ENCODE results near the gene SLC25A26. TPM values are rescaled to one million over a fixed set of nuclear protein-coding genes. Genes with fewer than 3 reads are reported as not detected.

The SLC25A26 gene
- total RNA-seq, 1 donor from 2014 or later, result 19.2 TPM

GRCh38 chr3:66261355-66261754, 40.6 kb downstream of the SLC25A26 start:
- TF ChIP-seq, protein P1, sequence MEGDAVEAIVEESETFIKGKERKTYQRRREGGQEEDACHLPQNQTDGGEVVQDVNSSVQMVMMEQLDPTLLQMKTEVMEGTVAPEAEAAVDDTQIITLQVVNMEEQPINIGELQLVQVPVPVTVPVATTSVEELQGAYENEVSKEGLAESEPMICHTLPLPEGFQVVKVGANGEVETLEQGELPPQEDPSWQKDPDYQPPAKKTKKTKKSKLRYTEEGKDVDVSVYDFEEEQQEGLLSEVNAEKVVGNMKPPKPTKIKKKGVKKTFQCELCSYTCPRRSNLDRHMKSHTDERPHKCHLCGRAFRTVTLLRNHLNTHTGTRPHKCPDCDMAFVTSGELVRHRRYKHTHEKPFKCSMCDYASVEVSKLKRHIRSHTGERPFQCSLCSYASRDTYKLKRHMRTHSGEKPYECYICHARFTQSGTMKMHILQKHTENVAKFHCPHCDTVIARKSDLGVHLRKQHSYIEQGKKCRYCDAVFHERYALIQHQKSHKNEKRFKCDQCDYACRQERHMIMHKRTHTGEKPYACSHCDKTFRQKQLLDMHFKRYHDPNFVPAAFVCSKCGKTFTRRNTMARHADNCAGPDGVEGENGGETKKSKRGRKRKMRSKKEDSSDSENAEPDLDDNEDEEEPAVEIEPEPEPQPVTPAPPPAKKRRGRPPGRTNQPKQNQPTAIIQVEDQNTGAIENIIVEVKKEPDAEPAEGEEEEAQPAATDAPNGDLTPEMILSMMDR (IDR thresholded peaks at IDR 0.05; ENCODE audit: unreplicated experiment), result no peak
- H3K27me3 Mint-ChIP-seq (ENCODE audit: low read depth), result no peaks in the 10 kb centered on the region
- no peak for DNase-seq (ENCODE audit: low spot score in 2 of 2, unreplicated experiment in 2 of 2)
- peaks cover 4% of the 10 kb centered on the region for H3K36me3 Mint-ChIP-seq
- no peak overlapping the region for H3K4me3 Mint-ChIP-seq
- H3K4me1 Mint-ChIP-seq, result no peaks in the 10 kb centered on the region
- no peaks in the 10 kb centered on the region for H3K9me3 Mint-ChIP-seq
- H3K27ac Mint-ChIP-seq, result no peak overlapping the region

- no peak for DNase-seq (ENCODE audit: low spot score in 2 of 2, unreplicated experiment in 2 of 2)
- Mint-ChIP-seq H3K36me3 (peaks cover 4% of the 10 kb centered on the region), H3K9me3 (no peaks in the 10 kb centered on the region), H3K27me3 (ENCODE audit: low read depth) (no peaks in the 10 kb centered on the region), H3K4me3 (no peak overlapping the region), H3K4me1 (peaks cover 5% of the 10 kb centered on the region), H3K27ac (no peak overlapping the region)
- TF ChIP-seq, protein P1 (IDR thresholded peaks at IDR 0.05; ENCODE audit: unreplicated experiment), result no peak
Measured at GRCh38 chr3:66265649-66266048, 44.8 kb downstream of the SLC25A26 start.

GRCh38 chr3:66266551-66266950, 45.8 kb downstream of the SLC25A26 start:
- no peaks in the 10 kb centered on the region for H3K27me3 Mint-ChIP-seq (ENCODE audit: low read depth)
- DNase-seq (ENCODE audit: low spot score in 2 of 2, unreplicated experiment in 2 of 2), result no peak
- no peaks in the 10 kb centered on the region for H3K9me3 Mint-ChIP-seq
- H3K36me3 Mint-ChIP-seq, result peaks cover 4% of the 10 kb centered on the region
- TF ChIP-seq, protein P1 (IDR thresholded peaks at IDR 0.05; ENCODE audit: unreplicated experiment), result no peak
- H3K4me3 Mint-ChIP-seq, result no peak overlapping the region
- peaks cover 5% of the 10 kb centered on the region for H3K4me1 Mint-ChIP-seq
- H3K27ac Mint-ChIP-seq, result no peak overlapping the region

- Mint-ChIP-seq H3K27ac (no peak overlapping the region), H3K9me3 (no peaks in the 10 kb centered on the region), H3K36me3 (peaks cover 4% of the 10 kb centered on the region), H3K4me3 (no peak overlapping the region), H3K27me3 (ENCODE audit: low read depth) (no peaks in the 10 kb centered on the region), H3K4me1 (peaks cover 5% of the 10 kb centered on the region)
- no peak for DNase-seq (ENCODE audit: low spot score in 2 of 2, unreplicated experiment in 2 of 2)
- TF ChIP-seq, protein P1 (IDR thresholded peaks at IDR 0.05; ENCODE audit: unreplicated experiment), result no peak
Measured at GRCh38 chr3:66267031-66267430, 46.2 kb downstream of the SLC25A26 start.

GRCh38 chr3:66267906-66268305, 47.1 kb downstream of the SLC25A26 start:
- Mint-ChIP-seq H3K9me3 (no peaks in the 10 kb centered on the region), H3K36me3 (peaks cover 9% of the 10 kb centered on the region), H3K4me1 (peaks cover 5% of the 10 kb centered on the region), H3K4me3 (no peak overlapping the region), H3K27me3 (ENCODE audit: low read depth) (no peaks in the 10 kb centered on the region), H3K27ac (no peak overlapping the region)
- TF ChIP-seq, protein P1 (IDR thresholded peaks at IDR 0.05; ENCODE audit: unreplicated experiment), result no peak
- no peak for DNase-seq (ENCODE audit: low spot score in 2 of 2, unreplicated experiment in 2 of 2)

DNA sequence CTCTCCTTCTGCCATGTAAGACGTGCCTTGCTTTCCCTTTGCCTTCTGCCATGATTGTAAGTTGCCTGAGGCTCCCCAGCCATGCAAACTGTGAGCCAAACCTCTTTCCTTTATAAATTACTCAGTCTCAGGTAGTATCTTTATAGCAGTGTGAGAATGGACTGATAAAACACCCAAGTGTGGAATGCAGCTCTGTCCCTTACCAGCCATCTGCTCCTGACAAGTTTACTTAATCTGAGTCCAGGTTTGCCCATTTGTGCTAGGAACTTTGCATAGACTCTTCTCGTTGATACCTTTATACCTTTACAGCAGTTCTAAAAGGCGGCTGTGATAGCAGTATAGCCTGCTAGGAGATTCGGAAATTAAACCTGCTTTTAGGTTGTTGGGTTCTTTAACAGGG, 48.1 kb downstream of the SLC25A26 start:
- Mint-ChIP-seq H3K36me3 (peaks cover 10% of the 10 kb centered on the region), H3K27me3 (ENCODE audit: low read depth) (no peaks in the 10 kb centered on the region), H3K4me3 (no peak overlapping the region), H3K4me1 (peaks cover 5% of the 10 kb centered on the region), H3K9me3 (peaks cover 5% of the 10 kb centered on the region), H3K27ac (no peak overlapping the region)
- TF ChIP-seq, protein P1 (IDR thresholded peaks at IDR 0.05; ENCODE audit: unreplicated experiment), result no peak
- no peak for DNase-seq (ENCODE audit: low spot score in 2 of 2, unreplicated experiment in 2 of 2)
